Measurements from ENCODE around the gene DPYSL4. TPM values are rescaled to one million over a fixed set of nuclear protein-coding genes. Genes with fewer than 3 reads are reported as not detected.

Gene DPYSL4
- total RNA-seq, 3 donors from 2014 or later (not counting 1 experiment from before 2014, with no cell fraction given), result 0.40 to 1.3 (median 1.0) TPM

DNA sequence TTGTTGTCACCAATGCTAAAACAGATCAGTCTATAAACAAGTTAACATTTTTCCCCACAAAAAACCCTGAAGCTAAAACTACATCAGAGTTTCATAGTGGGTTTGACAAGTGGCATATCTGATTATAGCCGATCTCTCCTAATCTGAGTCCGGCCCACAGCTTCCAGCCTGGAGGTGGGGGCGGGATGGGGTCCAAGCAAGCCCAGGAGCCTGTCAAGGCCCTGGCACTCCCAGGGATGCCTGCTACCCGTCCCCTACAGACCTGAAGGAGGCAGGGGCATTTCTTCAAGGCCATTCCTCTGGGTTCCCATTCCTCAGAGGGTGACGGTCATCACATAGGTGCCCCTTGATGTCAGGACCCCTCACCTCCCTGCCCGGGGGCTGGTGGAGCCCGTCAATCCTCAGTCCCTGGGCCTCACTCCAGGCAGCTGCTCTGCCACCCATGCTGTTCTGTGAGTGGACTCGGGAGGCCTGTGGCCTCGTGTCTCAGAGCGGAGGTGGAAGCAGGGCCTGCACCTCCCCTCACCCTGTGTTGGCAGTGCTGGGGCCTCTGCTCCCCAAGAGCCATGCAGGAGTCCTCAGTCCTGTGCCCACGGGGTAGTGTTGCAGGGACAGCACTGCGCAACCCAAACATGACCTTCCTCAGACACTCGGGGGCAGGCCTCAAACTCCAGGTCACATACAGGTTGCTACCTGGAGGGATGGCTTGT lies 8.8 kb downstream of the DPYSL4 start:
- Mint-ChIP-seq H3K27ac (no peak overlapping the region), H3K27me3 (ENCODE audit: low read depth in 2 of 2) (no peaks in the 10 kb centered on the region), H3K36me3 (no peaks in the 10 kb centered on the region), H3K9me3 (no peaks in the 10 kb centered on the region), H3K4me3 (no peak overlapping the region), H3K4me1 (no peaks in the 10 kb centered on the region)
- H3K4me1 ChIP-seq (ENCODE audit: control insufficient read depth, insufficient read depth, low read length), result no peaks in the 10 kb centered on the region
- no peaks in the 10 kb centered on the region for H3K27me3 ChIP-seq (ENCODE audit: control insufficient read depth, insufficient read depth, low read length)
- no peaks in the 10 kb centered on the region for H3K36me3 ChIP-seq (ENCODE audit: control insufficient read depth, insufficient read depth, low read length)
- no peak for DNase-seq
- WGBS (ENCODE audit: insufficient coverage), result 88% methylated on average over 13 of the region's 13 CpGs
- intact Hi-C loops (cut with micrococcal nuclease), result no loop called here
- TF ChIP-seq, protein P1, sequence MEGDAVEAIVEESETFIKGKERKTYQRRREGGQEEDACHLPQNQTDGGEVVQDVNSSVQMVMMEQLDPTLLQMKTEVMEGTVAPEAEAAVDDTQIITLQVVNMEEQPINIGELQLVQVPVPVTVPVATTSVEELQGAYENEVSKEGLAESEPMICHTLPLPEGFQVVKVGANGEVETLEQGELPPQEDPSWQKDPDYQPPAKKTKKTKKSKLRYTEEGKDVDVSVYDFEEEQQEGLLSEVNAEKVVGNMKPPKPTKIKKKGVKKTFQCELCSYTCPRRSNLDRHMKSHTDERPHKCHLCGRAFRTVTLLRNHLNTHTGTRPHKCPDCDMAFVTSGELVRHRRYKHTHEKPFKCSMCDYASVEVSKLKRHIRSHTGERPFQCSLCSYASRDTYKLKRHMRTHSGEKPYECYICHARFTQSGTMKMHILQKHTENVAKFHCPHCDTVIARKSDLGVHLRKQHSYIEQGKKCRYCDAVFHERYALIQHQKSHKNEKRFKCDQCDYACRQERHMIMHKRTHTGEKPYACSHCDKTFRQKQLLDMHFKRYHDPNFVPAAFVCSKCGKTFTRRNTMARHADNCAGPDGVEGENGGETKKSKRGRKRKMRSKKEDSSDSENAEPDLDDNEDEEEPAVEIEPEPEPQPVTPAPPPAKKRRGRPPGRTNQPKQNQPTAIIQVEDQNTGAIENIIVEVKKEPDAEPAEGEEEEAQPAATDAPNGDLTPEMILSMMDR (IDR thresholded peaks at IDR 0.05), result no peak
- ATAC-seq, result no peak
- no peak overlapping the region for H3K4me3 ChIP-seq (ENCODE audit: low read length)
- H3K27ac ChIP-seq (ENCODE audit: low read length), result no peak overlapping the region
- no peaks in the 10 kb centered on the region for H3K9me3 ChIP-seq (ENCODE audit: control insufficient read depth, insufficient read depth, low read length)

DNA sequence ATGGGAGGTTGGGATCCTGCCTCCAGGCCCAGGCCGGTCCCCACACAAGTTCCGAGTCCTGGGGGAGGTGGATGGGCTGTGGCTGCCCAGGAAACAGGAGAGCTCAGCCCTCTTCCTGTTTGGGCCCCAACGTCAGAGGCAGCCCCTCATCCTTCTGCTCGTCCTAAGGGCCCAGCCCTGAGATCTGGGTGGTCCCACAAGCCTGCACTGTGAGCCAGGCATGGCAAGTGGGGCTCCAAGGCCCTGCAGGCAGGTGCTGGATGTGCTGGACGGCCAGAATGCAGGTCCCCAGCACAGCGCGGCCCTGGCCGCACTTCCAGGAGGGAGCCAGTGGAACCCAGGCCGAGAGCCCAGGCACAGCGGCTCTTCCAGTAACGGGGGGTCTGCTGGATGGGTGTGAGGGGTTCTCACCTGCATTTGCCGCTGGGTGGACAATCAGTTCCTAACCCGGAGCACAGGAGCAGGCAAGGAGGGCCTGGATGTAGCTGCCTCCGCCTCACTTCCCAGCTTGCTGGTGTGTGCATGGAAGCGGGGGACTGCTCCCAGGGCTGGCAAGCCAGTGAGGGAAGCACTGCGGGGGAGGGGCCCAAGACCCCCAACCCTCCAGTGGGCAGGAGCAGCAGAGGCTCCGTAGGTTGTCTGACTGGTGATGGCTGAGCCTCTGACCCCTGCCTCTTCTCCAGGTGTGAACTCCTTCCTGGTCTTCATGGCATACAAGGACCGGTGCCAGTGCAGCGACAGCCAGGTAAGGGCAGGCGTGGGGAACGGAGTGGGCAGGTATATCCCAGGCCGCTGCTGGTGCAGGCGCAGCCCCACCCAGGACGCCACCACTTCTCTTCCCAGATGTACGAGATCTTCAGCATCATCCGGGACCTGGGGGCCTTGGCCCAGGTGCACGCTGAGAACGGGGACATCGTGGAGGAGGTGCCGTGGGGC lies 9.7 kb downstream of the DPYSL4 start:
- no peaks in the 10 kb centered on the region for H3K36me3 Mint-ChIP-seq
- H3K4me1 ChIP-seq (ENCODE audit: control insufficient read depth, insufficient read depth, low read length), result no peaks in the 10 kb centered on the region
- H3K9me3 Mint-ChIP-seq, result no peaks in the 10 kb centered on the region
- H3K4me1 Mint-ChIP-seq, result no peaks in the 10 kb centered on the region
- WGBS (ENCODE audit: insufficient coverage), result 89% methylated on average over 30 of the region's 30 CpGs
- intact Hi-C loops (cut with micrococcal nuclease), result no loop called here
- no peak for ATAC-seq
- no peak overlapping the region for H3K27ac ChIP-seq (ENCODE audit: low read length)
- H3K4me3 ChIP-seq (ENCODE audit: low read length), result no peak overlapping the region
- no peaks in the 10 kb centered on the region for H3K27me3 ChIP-seq (ENCODE audit: control insufficient read depth, insufficient read depth, low read length)
- DNase-seq, result no peak
- H3K27ac Mint-ChIP-seq, result no peak overlapping the region
- no peak overlapping the region for H3K4me3 Mint-ChIP-seq
- no peaks in the 10 kb centered on the region for H3K27me3 Mint-ChIP-seq (ENCODE audit: low read depth in 2 of 2)
- no peaks in the 10 kb centered on the region for H3K36me3 ChIP-seq (ENCODE audit: control insufficient read depth, insufficient read depth, low read length)
- TF ChIP-seq, protein P1 (IDR thresholded peaks at IDR 0.05), result no peak
- no peaks in the 10 kb centered on the region for H3K9me3 ChIP-seq (ENCODE audit: control insufficient read depth, insufficient read depth, low read length)

DNA sequence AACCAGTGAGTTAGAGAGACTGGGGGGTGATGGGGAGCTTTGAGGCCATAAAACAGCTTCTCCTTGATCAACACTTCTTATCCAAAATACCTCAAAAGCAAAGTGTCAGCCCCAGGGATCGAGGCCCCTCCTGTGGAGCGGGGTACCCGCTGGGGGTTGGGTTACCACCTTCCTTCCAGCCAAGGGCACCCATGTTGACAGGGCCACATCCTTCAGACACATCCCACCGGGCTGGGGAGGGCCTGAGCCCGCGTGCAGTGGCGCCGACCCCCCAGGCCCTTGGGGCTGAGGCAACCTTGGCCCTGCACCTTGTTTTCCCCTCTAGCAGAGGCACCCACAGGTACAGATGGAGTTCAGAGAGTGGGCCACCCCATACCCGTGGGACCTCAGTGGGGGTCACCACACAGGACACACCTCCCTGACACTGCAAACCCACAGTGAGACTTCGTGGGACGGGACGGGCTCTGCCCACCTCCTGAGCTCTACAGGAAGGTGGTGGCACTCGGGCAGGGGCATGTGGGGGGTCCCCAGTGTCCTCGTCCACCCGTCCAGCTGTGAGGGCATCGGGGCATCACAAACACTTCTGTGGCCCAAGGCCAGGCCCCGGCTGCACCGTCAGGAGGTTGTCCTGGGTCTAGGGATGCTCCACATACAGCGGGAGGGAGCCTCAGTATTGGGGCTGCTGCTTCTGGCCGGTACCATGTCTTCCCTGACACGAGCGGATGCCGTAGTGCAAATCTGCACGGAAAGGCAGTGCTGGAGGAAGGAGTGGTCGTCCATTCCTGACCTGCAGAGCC lies 10.7 kb downstream of the DPYSL4 start:
- Histone ChIP-seq H3K4me1 (ENCODE audit: control insufficient read depth, insufficient read depth, low read length) (no peaks in the 10 kb centered on the region), H3K27ac (ENCODE audit: low read length) (no peak overlapping the region), H3K9me3 (ENCODE audit: control insufficient read depth, insufficient read depth, low read length) (no peaks in the 10 kb centered on the region), H3K27me3 (ENCODE audit: control insufficient read depth, insufficient read depth, low read length) (no peaks in the 10 kb centered on the region), H3K36me3 (ENCODE audit: control insufficient read depth, insufficient read depth, low read length) (no peaks in the 10 kb centered on the region), H3K4me3 (ENCODE audit: low read length) (no peak overlapping the region)
- WGBS (ENCODE audit: insufficient coverage), result 81% methylated on average over 25 of the region's 25 CpGs
- no peaks in the 10 kb centered on the region for H3K27me3 Mint-ChIP-seq (ENCODE audit: low read depth in 2 of 2)
- no peaks in the 10 kb centered on the region for H3K36me3 Mint-ChIP-seq
- H3K9me3 Mint-ChIP-seq, result no peaks in the 10 kb centered on the region
- TF ChIP-seq, protein P1 (IDR thresholded peaks at IDR 0.05), result no peak
- intact Hi-C loops (cut with micrococcal nuclease), result no loop called here
- no peak overlapping the region for H3K4me3 Mint-ChIP-seq
- H3K4me1 Mint-ChIP-seq, result no peaks in the 10 kb centered on the region
- no peak for DNase-seq
- no peak overlapping the region for H3K27ac Mint-ChIP-seq
- ATAC-seq, result no peak

Data from natural killer cell (primary cell).